ENCODE results near the gene TMEM119. TPM values are rescaled to one million over a fixed set of nuclear protein-coding genes. Genes with fewer than 3 reads are reported as not detected.

Gene TMEM119
- total and polyA plus RNA-seq, 10 of the 15 experiments (the other 5 are each of a cell fraction or from before 2014, with no cell fraction given), result 0.11 to 0.44 (median 0.19) TPM; not detected in 5

GRCh38 chr12:108614639-108615038, 16.8 kb upstream of the TMEM119 start:
- WGBS (ENCODE audit: insufficient coverage, insufficient replicate concordance, low lambda C conversion rate, missing lambda C conversion rate), result 99% methylated on average over 6 of the region's 6 CpGs
- Histone ChIP-seq H3K9ac (ENCODE audit: control insufficient read depth, insufficient read depth, low read length) (no peak overlapping the region), H3K27me3 (replicated peaks in 1 of 2; ENCODE audit: control insufficient read depth in 2 of 2, insufficient read depth in 2 of 2, low read length in 1 of 2) (no peaks in the 10 kb centered on the region), H3K79me2 (ENCODE audit: control insufficient read depth, insufficient read depth, low read length) (no peaks in the 10 kb centered on the region), H3K4me1 (ENCODE audit: control insufficient read depth, insufficient read depth, low read length) (peaks cover 61% of the 10 kb centered on the region), H3K4me3 (no peak overlapping the region), H2AFZ (ENCODE audit: control insufficient read depth, low read depth, low read length) (no peak overlapping the region), H4K20me1 (ENCODE audit: control insufficient read depth, insufficient read depth) (no peaks in the 10 kb centered on the region), H3K4me2 (ENCODE audit: control insufficient read depth, insufficient read depth) (no peak overlapping the region), H3K36me3 (ENCODE audit: control insufficient read depth in 2 of 2, insufficient read depth in 2 of 2, low read length in 1 of 2) (no peaks in the 10 kb centered on the region), H3K9me3 (replicated peaks; ENCODE audit: control insufficient read depth, insufficient read depth, low read length) (peaks cover 13% of the 10 kb centered on the region; the same call in 2 of the 3 replicates), H3K27ac (ENCODE audit: control insufficient read depth, insufficient read depth) (peak overlapping the region; percentile 65; the same call in 1 of the 2 replicates)
- ChIA-PET CTCF (interaction anchor here (0.7 to 17.2 kb wide), 3 partner anchors 14 to 47 kb away, joined by 3 to 866 read pairs (median 156); partner anchors contain the start of genes ISCU, SART3 and SELPLG), RAD21 (ENCODE audit: unreplicated experiment) (interaction anchor here (0.9 to 15.9 kb wide), 3 partner anchors 20 to 50 kb away, joined by 3 to 633 read pairs (median 224); partner anchors contain the start of genes ISCU, SART3 and SELPLG), SMC1A (ENCODE audit: uncharacterized antibody, unreplicated experiment) (interaction anchor here (11.4 kb wide), 1 partner anchor 49 kb away, joined by 718 read pairs; the partner anchor contains the start of genes ISCU and SART3), POLR2A (interaction anchor here (1.3 to 8.2 kb wide), 4 partner anchors 20 to 47 kb away, joined by 4 to 211 read pairs (median 58); partner anchors contain the start of genes ISCU and SELPLG)
- FAIRE-seq (no peak), ATAC-seq (no peak), DNase-seq (ENCODE audit: low read depth, low spot score) (no peak)
- intact Hi-C loops (cut with micrococcal nuclease; ENCODE audit: unreplicated experiment), result loop anchor here (5.0 kb wide), 1 partner anchor 97 kb away; the partner anchor contains the start of gene FICD
- TF ChIP-seq, protein P1, sequence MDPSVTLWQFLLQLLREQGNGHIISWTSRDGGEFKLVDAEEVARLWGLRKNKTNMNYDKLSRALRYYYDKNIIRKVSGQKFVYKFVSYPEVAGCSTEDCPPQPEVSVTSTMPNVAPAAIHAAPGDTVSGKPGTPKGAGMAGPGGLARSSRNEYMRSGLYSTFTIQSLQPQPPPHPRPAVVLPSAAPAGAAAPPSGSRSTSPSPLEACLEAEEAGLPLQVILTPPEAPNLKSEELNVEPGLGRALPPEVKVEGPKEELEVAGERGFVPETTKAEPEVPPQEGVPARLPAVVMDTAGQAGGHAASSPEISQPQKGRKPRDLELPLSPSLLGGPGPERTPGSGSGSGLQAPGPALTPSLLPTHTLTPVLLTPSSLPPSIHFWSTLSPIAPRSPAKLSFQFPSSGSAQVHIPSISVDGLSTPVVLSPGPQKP (IDR thresholded peaks at IDR 0.05; ENCODE audit: low read depth, low read length), result no peak
- TF ChIP-seq TARDBP (IDR thresholded peaks at IDR 0.05; ENCODE audit: borderline replicate concordance) (no peak), RUNX3 (IDR thresholded peaks at IDR 0.05; ENCODE audit: low read length) (no peak)
- BruUV-seq (replicated peaks), result no TSS peak
- in situ Hi-C loops (cut with MboI), result loop anchor here (5.0 kb wide), 2 partner anchors 47 to 282 kb away; no protein-coding TSS in a partner anchor

DNA sequence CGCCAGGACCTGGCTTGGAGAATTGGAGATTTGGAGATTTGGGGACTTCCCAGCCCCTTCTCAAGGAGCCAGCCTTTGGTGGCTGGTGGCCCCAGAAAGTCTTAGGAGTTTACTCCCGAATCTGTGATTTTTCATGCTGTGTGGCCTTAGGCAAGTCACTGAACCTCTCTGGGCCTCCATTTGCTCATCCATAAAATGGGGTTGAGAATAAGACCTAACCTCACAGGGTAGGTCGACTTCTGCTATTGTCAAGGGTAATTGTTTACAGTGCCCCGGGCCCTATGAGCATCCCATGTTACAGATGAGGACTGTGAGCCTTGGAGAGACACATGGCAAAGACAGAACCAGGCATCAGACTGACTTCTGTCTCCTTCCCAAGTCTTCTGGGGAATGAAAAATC, 16.2 kb upstream of the TMEM119 start:
- no TSS peak for BruUV-seq (replicated peaks)
- no peak for FAIRE-seq
- no peaks in the 10 kb centered on the region for H3K36me3 ChIP-seq (ENCODE audit: control insufficient read depth in 2 of 2, insufficient read depth in 2 of 2, low read length in 1 of 2)
- H3K79me2 ChIP-seq (ENCODE audit: control insufficient read depth, insufficient read depth, low read length), result no peaks in the 10 kb centered on the region
- H3K9ac ChIP-seq (ENCODE audit: control insufficient read depth, insufficient read depth, low read length), result peak overlapping the region; percentile 50; the same call in 1 of the 2 replicates
- peaks cover 65% of the 10 kb centered on the region for H3K4me1 ChIP-seq (ENCODE audit: control insufficient read depth, insufficient read depth, low read length)
- ChIA-PET POLR2A (interaction anchor here (1.1 to 6.1 kb wide), 5 partner anchors 21 to 47 kb away, joined by 3 to 73 read pairs (median 5); partner anchors contain the start of gene SELPLG), RAD21 (ENCODE audit: unreplicated experiment) (interaction anchor here (1.4 to 15.9 kb wide), 3 partner anchors 20 to 337 kb away, joined by 4 to 633 read pairs (median 224); partner anchors contain the start of genes ISCU, SART3 and SELPLG), CTCF (interaction anchor here (17.2 kb wide), 1 partner anchor 46 kb away, joined by 866 read pairs; the partner anchor contains the start of genes ISCU and SART3), SMC1A (ENCODE audit: uncharacterized antibody, unreplicated experiment) (interaction anchor here (0.9 to 11.4 kb wide), 2 partner anchors 49 to 50 kb away, joined by 3 to 718 read pairs; partner anchors contain the start of genes ISCU and SART3)
- peaks cover 13% of the 10 kb centered on the region; the same call in 2 of the 3 replicates for H3K9me3 ChIP-seq (replicated peaks; ENCODE audit: control insufficient read depth, insufficient read depth, low read length)
- peak overlapping the region; percentile 65 for H3K27ac ChIP-seq (ENCODE audit: control insufficient read depth, insufficient read depth)
- peak overlapping the region; percentile 30; the same call in 1 of the 2 replicates for H3K4me2 ChIP-seq (ENCODE audit: control insufficient read depth, insufficient read depth)
- no peak overlapping the region for H2AFZ ChIP-seq (ENCODE audit: control insufficient read depth, low read depth, low read length)
- intact Hi-C loops (cut with micrococcal nuclease; ENCODE audit: unreplicated experiment), result no loop called here
- H4K20me1 ChIP-seq (ENCODE audit: control insufficient read depth, insufficient read depth), result no peaks in the 10 kb centered on the region
- in situ Hi-C loops (cut with MboI), result no loop called here
- no peak for DNase-seq (ENCODE audit: low read depth, low spot score)
- no peaks in the 10 kb centered on the region for H3K27me3 ChIP-seq (replicated peaks in 1 of 2; ENCODE audit: control insufficient read depth in 2 of 2, insufficient read depth in 2 of 2, low read length in 1 of 2)
- WGBS (ENCODE audit: insufficient coverage, insufficient replicate concordance, low lambda C conversion rate, missing lambda C conversion rate), result 75% methylated on average over 4 of the region's 4 CpGs
- H3K4me3 ChIP-seq, result no peak overlapping the region
- ATAC-seq, result no peak
- TF ChIP-seq HDAC6 (IDR thresholded peaks at IDR 0.05; ENCODE audit: unreplicated experiment) (no peak), ATF7 (IDR thresholded peaks at IDR 0.05; ENCODE audit: low read depth) (no peak), EGR1 (IDR thresholded peaks at IDR 0.05; ENCODE audit: borderline replicate concordance in 1 of 2, low read depth in 2 of 2, low read length in 2 of 2) (no peak), SP1 (IDR thresholded peaks at IDR 0.05; ENCODE audit: low read depth, low read length) (no peak), TARDBP (IDR thresholded peaks at IDR 0.05; ENCODE audit: borderline replicate concordance) (no peak), SKIL (IDR thresholded peaks at IDR 0.05; ENCODE audit: low read depth, poor library complexity, severe bottlenecking) (no peak), ZNF622 (IDR thresholded peaks at IDR 0.05) (no peak), NFYB (IDR thresholded peaks at IDR 0.05; ENCODE audit: insufficient read depth, low read depth, low read length) (no peak), PML (IDR thresholded peaks at IDR 0.05; ENCODE audit: low read length) (no peak)

All from GM12878 (cell line).